C4-2B (cell line): ENCODE measurements around the gene JOSD1.
A peak's percentile ranks its signal among the peaks of the same experiment; 100 is the strongest.

ENCODE experiments used
- H3K27ac ChIP-seq: fragments of 450-650 bp; 2 replicates; pipeline ENCODE4 v1.5.1; 2017
- CTCF ChIP-seq: fragments of 450-650 bp; conservative IDR thresholded peaks from 2 replicates; pipeline ENCODE4 v1.5.1; 2017; ENCODE audit warnings: mild to moderate bottlenecking
- ZFX ChIP-seq: fragments of 450-650 bp; IDR thresholded peaks from 2 replicates; pipeline ENCODE4 v1.6.1; 2017

Gene JOSD1

GRCh38 chr22:38737302-38738060 is 36.7 kb upstream of the JOSD1 start:
- no peak overlapping the region for H3K27ac ChIP-seq
- TF ChIP-seq CTCF (no peak), ZFX (no peak)

GRCh38 chr22:38736257-38736570 is 35.5 kb upstream of the JOSD1 start:
- TF ChIP-seq ZFX (no peak), CTCF (no peak)
- H3K27ac ChIP-seq, result no peak overlapping the region

GRCh38 chr22:38735465-38736256 is 34.9 kb upstream of the JOSD1 start:
- H3K27ac ChIP-seq, result no peak overlapping the region
- TF ChIP-seq ZFX (no peak), CTCF (no peak)

- no peak overlapping the region for H3K27ac ChIP-seq
Measured at GRCh38 chr22:38735126-38735464, 34.4 kb upstream of the JOSD1 start.

GRCh38 chr22:38734421-38735100 is 33.8 kb upstream of the JOSD1 start:
- peak overlapping the region; percentile 39 for H3K27ac ChIP-seq
- no peak for TF ChIP-seq ZFX
- TF ChIP-seq CTCF, result no peak

More at GRCh38 chr22:38735126-38735464, 34.4 kb upstream of the JOSD1 start:
- no peak for TF ChIP-seq CTCF
- no peak for TF ChIP-seq ZFX

- peak overlapping the region; percentile 39 for H3K27ac ChIP-seq
- TF ChIP-seq ZFX (no peak), CTCF (no peak)
Measured at GRCh38 chr22:38733724-38734381, 33.1 kb upstream of the JOSD1 start.

GRCh38 chr22:38733329-38733723 is 32.6 kb upstream of the JOSD1 start:
- peak overlapping the region; percentile 39 for H3K27ac ChIP-seq
- no peak for TF ChIP-seq ZFX
- TF ChIP-seq CTCF, result no peak; the same call in 1 of the 2 replicates
